HCT116 (cell line): Measurements from ENCODE around the gene SPCS3. TPM values are rescaled to one million over a fixed set of nuclear protein-coding genes. Genes with fewer than 3 reads are reported as not detected.

Experiments
- ATAC-seq: fragments of 200-7000 bp; cut with Tn5 transposase; 2 replicates; pipeline ENCODE4 v1.9.1; 2020; ENCODE audit warnings: mild to moderate bottlenecking, moderate library complexity
- BruUV-seq: library from RNA; stranded (reverse); fragments of 400-500 nt; replicated peaks from 2 replicates; lab custom pipeline; 2021; lab: Mats Ljungman, UMichigan
- CTCF ChIA-PET: fragments of 300-600 bp; sonication (Branson Sonifier 250); formaldehyde crosslinking; loops from one replicate; lab custom pipeline; 2021; ENCODE audit warnings: antibody characterized with exemption; lab: Charles Lee
- POLR2A ChIA-PET: fragments of 300-600, 350-600 bp; sonication (Branson Sonifier 250); formaldehyde crosslinking; loops from one replicate; lab custom pipeline; 2021; ENCODE audit warnings: antibody characterized with exemption; lab: Charles Lee
- RAD21 ChIA-PET, 2 experiments: fragments of 300-600 bp; sonication (Branson Sonifier 250); formaldehyde crosslinking; loops; one replicate each; lab custom pipeline; 2023; ENCODE audit warnings: low total read pairs in 2 of 2; ENCODE audit not compliant: uncharacterized antibody in 2 of 2, unreplicated experiment in 2 of 2, low non-redundant PET in 1 of 2; lab: Charles Lee
- DNase-seq: peaks from one replicate; pipeline ENCODE4 v3.0.0-alpha.2; 2010; ENCODE audit warnings: low read depth, low spot score
- H2AFZ ChIP-seq: fragments of 200-600 bp; shearing (Covaris generic), sonication (generic); 2 replicates; pipeline ENCODE4 v1.6.1; 2017; ENCODE audit warnings: low read depth, mixed run types, mixed read lengths, antibody characterized with exemption, low read length; ENCODE audit not compliant: poor library complexity, severe bottlenecking
- H3K27ac ChIP-seq: 2 replicates; pipeline ENCODE4 v1.5.1; 2012; ENCODE audit warnings: low read depth, low read length
- H3K27me3 ChIP-seq: fragments of 200-600 bp; sonication (generic); 2 replicates; pipeline ENCODE4 v1.6.1; 2016; ENCODE audit warnings: mixed run types, low read length, mixed read lengths; ENCODE audit not compliant: insufficient read depth
- H3K36me3 ChIP-seq, 2 experiments: fragments of 200-500 bp in 1 of 2; fragments of 200-600 bp in 1 of 2; sonication (Bioruptor generic) in 1 of 2; sonication (generic) in 1 of 2; 2 replicates each; pipeline versions ENCODE4 v1.5.1 to v1.6.1; 2014 to 2016; ENCODE audit warnings: low read length in 2 of 2, inconsistent platforms in 1 of 2, mixed read lengths in 1 of 2, mixed run types in 1 of 2; ENCODE audit not compliant: insufficient read depth in 2 of 2, control insufficient read depth in 1 of 2
- H3K4me1 ChIP-seq, 2 experiments: fragments of 200-600 bp in 1 of 2; sonication (generic) in 1 of 2; 2 replicates each; pipeline versions ENCODE4 v1.5.1 to v1.6.1; 2012 to 2017; ENCODE audit warnings: low read length in 2 of 2, inconsistent platforms in 1 of 2, mild to moderate bottlenecking in 1 of 2, mixed read lengths in 1 of 2, mixed run types in 1 of 2, moderate library complexity in 1 of 2; ENCODE audit not compliant: insufficient read depth in 2 of 2, control insufficient read depth in 1 of 2
- H3K4me2 ChIP-seq: fragments of 200-600 bp; sonication (generic); 2 replicates; pipeline ENCODE4 v1.6.1; 2017; ENCODE audit warnings: mixed run types, low read length, mixed read lengths
- H3K4me3 ChIP-seq, 2 experiments: fragments of 200-600 bp in 1 of 2; sonication (generic) in 1 of 2; replicated peaks in 1 of 2; 2 replicates each; pipeline ENCODE4 v1.5.1; 2011 to 2016; ENCODE audit warnings: low read length in 2 of 2, control low read depth in 1 of 2, low read depth in 1 of 2, mild to moderate bottlenecking in 1 of 2, mixed read lengths in 1 of 2, mixed run types in 1 of 2
- H3K79me2 ChIP-seq: fragments of 200-600 bp; sonication (generic); 2 replicates; pipeline ENCODE4 v1.6.1; 2017; ENCODE audit warnings: mild to moderate bottlenecking, mixed run types, low read length, moderate library complexity, mixed read lengths; ENCODE audit not compliant: insufficient read depth
- H3K9ac ChIP-seq: fragments of 200-600 bp; sonication (generic); 2 replicates; pipeline ENCODE4 v1.6.1; 2016; ENCODE audit warnings: low read length, mixed read lengths
- H3K9me2 ChIP-seq: fragments of 200-600 bp; sonication (generic), shearing (Covaris generic); 2 replicates; pipeline ENCODE4 v1.6.1; 2017; ENCODE audit warnings: mixed run types, mild to moderate bottlenecking, moderate library complexity; ENCODE audit not compliant: insufficient read depth
- H3K9me3 ChIP-seq, 2 experiments: fragments of 200-500 bp in 1 of 2; fragments of 200-600 bp in 1 of 2; sonication (Bioruptor generic) in 1 of 2; sonication (generic) in 1 of 2; 2 replicates each; pipeline ENCODE4 v1.6.1; 2014 to 2017; ENCODE audit warnings: low read length in 2 of 2, mixed read lengths in 2 of 2, inconsistent platforms in 1 of 2, low read depth in 1 of 2, mild to moderate bottlenecking in 1 of 2, mixed run types in 1 of 2, moderate library complexity in 1 of 2; ENCODE audit not compliant: control insufficient read depth in 1 of 2, insufficient read depth in 1 of 2
- H4K20me1 ChIP-seq: fragments of 200-600 bp; sonication (generic), shearing (Covaris generic); 2 replicates; pipeline ENCODE4 v1.6.1; 2017; ENCODE audit warnings: mixed run types, mild to moderate bottlenecking, moderate library complexity; ENCODE audit not compliant: insufficient read depth
- CBX3 ChIP-seq: IDR thresholded peaks from 2 replicates; pipeline ENCODE4 v1.6.1; 2012; ENCODE audit warnings: low read depth
- CEBPB ChIP-seq: IDR thresholded peaks from 2 replicates; pipeline ENCODE4 v1.6.1; 2012; ENCODE audit warnings: low read depth
- EGR1 ChIP-seq: IDR thresholded peaks from 2 replicates; pipeline ENCODE4 v1.6.1; 2012; ENCODE audit warnings: low read depth
- ELF1 ChIP-seq: IDR thresholded peaks from 2 replicates; pipeline ENCODE4 v1.6.1; 2012; ENCODE audit warnings: low read depth, borderline replicate concordance
- EZH2phosphoT487 ChIP-seq: fragments of 200-600 bp; IDR thresholded peaks from 2 replicates; pipeline ENCODE4 v1.6.1; 2018; ENCODE audit warnings: antibody characterized with exemption, borderline replicate concordance
- FOSL1 ChIP-seq: IDR thresholded peaks from 2 replicates; pipeline ENCODE4 v1.6.1; 2012; ENCODE audit warnings: low read depth
- JUND ChIP-seq: IDR thresholded peaks from 2 replicates; pipeline ENCODE4 v1.6.1; 2012
- MAX ChIP-seq: IDR thresholded peaks from 2 replicates; pipeline ENCODE4 v1.6.1; 2012
- POLR2A ChIP-seq: IDR thresholded peaks from 2 replicates; pipeline ENCODE4 v1.7.0; 2011; ENCODE audit warnings: borderline replicate concordance; ENCODE audit not compliant: insufficient read depth, insufficient read length; ENCODE audit errors: extremely low read depth
- POLR2AphosphoS5 ChIP-seq: IDR thresholded peaks from 2 replicates; pipeline ENCODE4 v1.6.1; 2011; ENCODE audit warnings: mild to moderate bottlenecking, low read depth, low read length, moderate library complexity
- RAD21 ChIP-seq: IDR thresholded peaks from 2 replicates; pipeline ENCODE4 v1.6.1; 2012; ENCODE audit warnings: low read depth, mild to moderate bottlenecking
- SRF ChIP-seq: IDR thresholded peaks from 2 replicates; pipeline ENCODE4 v1.6.1; 2012; ENCODE audit warnings: low read depth
- TCF7L2 ChIP-seq: IDR thresholded peaks from 2 replicates; pipeline ENCODE4 v1.7.0; 2011; ENCODE audit warnings: borderline replicate concordance, inconsistent platforms; ENCODE audit not compliant: insufficient read depth, insufficient read length; ENCODE audit errors: extremely low read depth
- YY1 ChIP-seq: IDR thresholded peaks from 2 replicates; pipeline ENCODE4 v1.6.1; 2011; ENCODE audit warnings: low read length, low read depth, moderate library complexity, mild to moderate bottlenecking; ENCODE audit not compliant: insufficient replicate concordance; ENCODE audit errors: extremely low read depth
- ZFX ChIP-seq: fragments of 450-650 bp; IDR thresholded peaks from 2 replicates; pipeline ENCODE4 v1.6.1; 2017
- ZNF274 ChIP-seq: fragments of 200-500 bp; sonication (Bioruptor generic); IDR thresholded peaks from 2 replicates; pipeline ENCODE4 v1.6.1; 2014; ENCODE audit warnings: mild to moderate bottlenecking, low read depth, low read length, inconsistent platforms
- intact Hi-C: fragments of 100-400 bp; cut with micrococcal nuclease; formaldehyde crosslinking; loops from 2 replicates; pipeline ENCODE4 v1.10.0; 2022
- total RNA-seq: library from RNA; stranded (reverse); gene quantifications from one replicate; pipeline ENCODE4 v1.2.1, GENCODE V29; 2021; ENCODE audit not compliant: unreplicated experiment
- TF ChIP-seq, protein P1 (sequence below): IDR thresholded peaks from 2 replicates; pipeline ENCODE4 v1.6.1; 2012; ENCODE audit warnings: low read depth
- TF ChIP-seq, protein P2 (sequence below), 3 experiments: fragments of 200-600 bp in 1 of 3; sonication (generic) in 1 of 3; IDR thresholded peaks in 2 of 3; conservative IDR thresholded peaks in 1 of 3; 2 replicates each; pipeline ENCODE4 v1.5.1; 2012 to 2017; ENCODE audit warnings: low read depth in 2 of 3, low read length in 2 of 3, antibody characterized with exemption in 1 of 3, borderline replicate concordance in 1 of 3, control low read depth in 1 of 3, mild to moderate bottlenecking in 1 of 3, mixed read lengths in 1 of 3, mixed run types in 1 of 3, moderate library complexity in 1 of 3; ENCODE audit not compliant: insufficient read depth in 1 of 3
- TF ChIP-seq, protein P3 (sequence below): IDR thresholded peaks from 2 replicates; pipeline ENCODE4 v1.6.1; 2012
- TF ChIP-seq, protein P4 (sequence below): IDR thresholded peaks from 2 replicates; pipeline ENCODE4 v1.6.1; 2011; ENCODE audit warnings: mild to moderate bottlenecking, low read length, moderate library complexity; ENCODE audit not compliant: insufficient replicate concordance; ENCODE audit errors: extremely low read depth

SPCS3 gene
- total RNA-seq, 1 experiment from 2014 or later = 135 TPM

GRCh38 chr4:176289561-176289960 lies 30.2 kb upstream of the SPCS3 start:
- BruUV-seq = no TSS peak
- Histone ChIP-seq H3K27me3 (no peaks in the 10 kb centered on the region), H3K79me2 (no peaks in the 10 kb centered on the region), H4K20me1 (no peaks in the 10 kb centered on the region), H2AFZ (no peak overlapping the region), H3K9me2 (no peaks in the 10 kb centered on the region), H3K4me2 (no peak overlapping the region), H3K36me3 (no peaks in the 10 kb centered on the region), H3K9ac (no peak overlapping the region), H3K9me3 (no peaks in the 10 kb centered on the region), H3K4me3 (no peak overlapping the region), H3K27ac (no peak overlapping the region), H3K4me1 (no peaks in the 10 kb centered on the region)
- RAD21 ChIA-PET = no interaction called here
- POLR2A ChIA-PET = no interaction called here
- intact Hi-C loops = no loop called here
- CTCF ChIA-PET = no interaction called here
- ATAC-seq = no peak
- no peak for TF ChIP-seq ZNF274
- TF ChIP-seq, protein P1, sequence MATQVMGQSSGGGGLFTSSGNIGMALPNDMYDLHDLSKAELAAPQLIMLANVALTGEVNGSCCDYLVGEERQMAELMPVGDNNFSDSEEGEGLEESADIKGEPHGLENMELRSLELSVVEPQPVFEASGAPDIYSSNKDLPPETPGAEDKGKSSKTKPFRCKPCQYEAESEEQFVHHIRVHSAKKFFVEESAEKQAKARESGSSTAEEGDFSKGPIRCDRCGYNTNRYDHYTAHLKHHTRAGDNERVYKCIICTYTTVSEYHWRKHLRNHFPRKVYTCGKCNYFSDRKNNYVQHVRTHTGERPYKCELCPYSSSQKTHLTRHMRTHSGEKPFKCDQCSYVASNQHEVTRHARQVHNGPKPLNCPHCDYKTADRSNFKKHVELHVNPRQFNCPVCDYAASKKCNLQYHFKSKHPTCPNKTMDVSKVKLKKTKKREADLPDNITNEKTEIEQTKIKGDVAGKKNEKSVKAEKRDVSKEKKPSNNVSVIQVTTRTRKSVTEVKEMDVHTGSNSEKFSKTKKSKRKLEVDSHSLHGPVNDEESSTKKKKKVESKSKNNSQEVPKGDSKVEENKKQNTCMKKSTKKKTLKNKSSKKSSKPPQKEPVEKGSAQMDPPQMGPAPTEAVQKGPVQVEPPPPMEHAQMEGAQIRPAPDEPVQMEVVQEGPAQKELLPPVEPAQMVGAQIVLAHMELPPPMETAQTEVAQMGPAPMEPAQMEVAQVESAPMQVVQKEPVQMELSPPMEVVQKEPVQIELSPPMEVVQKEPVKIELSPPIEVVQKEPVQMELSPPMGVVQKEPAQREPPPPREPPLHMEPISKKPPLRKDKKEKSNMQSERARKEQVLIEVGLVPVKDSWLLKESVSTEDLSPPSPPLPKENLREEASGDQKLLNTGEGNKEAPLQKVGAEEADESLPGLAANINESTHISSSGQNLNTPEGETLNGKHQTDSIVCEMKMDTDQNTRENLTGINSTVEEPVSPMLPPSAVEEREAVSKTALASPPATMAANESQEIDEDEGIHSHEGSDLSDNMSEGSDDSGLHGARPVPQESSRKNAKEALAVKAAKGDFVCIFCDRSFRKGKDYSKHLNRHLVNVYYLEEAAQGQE = no peak
- no peak for TF ChIP-seq CEBPB
- TF ChIP-seq ZFX = no peak
- TF ChIP-seq SRF = no peak
- TF ChIP-seq JUND = no peak
- TF ChIP-seq EGR1 = no peak
- TF ChIP-seq, protein P2, sequence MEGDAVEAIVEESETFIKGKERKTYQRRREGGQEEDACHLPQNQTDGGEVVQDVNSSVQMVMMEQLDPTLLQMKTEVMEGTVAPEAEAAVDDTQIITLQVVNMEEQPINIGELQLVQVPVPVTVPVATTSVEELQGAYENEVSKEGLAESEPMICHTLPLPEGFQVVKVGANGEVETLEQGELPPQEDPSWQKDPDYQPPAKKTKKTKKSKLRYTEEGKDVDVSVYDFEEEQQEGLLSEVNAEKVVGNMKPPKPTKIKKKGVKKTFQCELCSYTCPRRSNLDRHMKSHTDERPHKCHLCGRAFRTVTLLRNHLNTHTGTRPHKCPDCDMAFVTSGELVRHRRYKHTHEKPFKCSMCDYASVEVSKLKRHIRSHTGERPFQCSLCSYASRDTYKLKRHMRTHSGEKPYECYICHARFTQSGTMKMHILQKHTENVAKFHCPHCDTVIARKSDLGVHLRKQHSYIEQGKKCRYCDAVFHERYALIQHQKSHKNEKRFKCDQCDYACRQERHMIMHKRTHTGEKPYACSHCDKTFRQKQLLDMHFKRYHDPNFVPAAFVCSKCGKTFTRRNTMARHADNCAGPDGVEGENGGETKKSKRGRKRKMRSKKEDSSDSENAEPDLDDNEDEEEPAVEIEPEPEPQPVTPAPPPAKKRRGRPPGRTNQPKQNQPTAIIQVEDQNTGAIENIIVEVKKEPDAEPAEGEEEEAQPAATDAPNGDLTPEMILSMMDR (IDR thresholded peaks at IDR 0.05 in 2 of 3, conservative IDR thresholded peaks at IDR 0.05 in 1 of 3; ENCODE audit: borderline replicate concordance in 1 of 3, insufficient read depth in 1 of 3, low read depth in 2 of 3, low read length in 2 of 3) = no peak
- TF ChIP-seq POLR2AphosphoS5 = no peak
- TF ChIP-seq CBX3 = no peak
- TF ChIP-seq RAD21 = no peak
- TF ChIP-seq POLR2A = no peak
- no peak for TF ChIP-seq YY1
- no peak for TF ChIP-seq ELF1
- no peak for TF ChIP-seq MAX
- TF ChIP-seq, protein P3, sequence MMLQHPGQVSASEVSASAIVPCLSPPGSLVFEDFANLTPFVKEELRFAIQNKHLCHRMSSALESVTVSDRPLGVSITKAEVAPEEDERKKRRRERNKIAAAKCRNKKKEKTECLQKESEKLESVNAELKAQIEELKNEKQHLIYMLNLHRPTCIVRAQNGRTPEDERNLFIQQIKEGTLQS = no peak
- TF ChIP-seq, protein P4, sequence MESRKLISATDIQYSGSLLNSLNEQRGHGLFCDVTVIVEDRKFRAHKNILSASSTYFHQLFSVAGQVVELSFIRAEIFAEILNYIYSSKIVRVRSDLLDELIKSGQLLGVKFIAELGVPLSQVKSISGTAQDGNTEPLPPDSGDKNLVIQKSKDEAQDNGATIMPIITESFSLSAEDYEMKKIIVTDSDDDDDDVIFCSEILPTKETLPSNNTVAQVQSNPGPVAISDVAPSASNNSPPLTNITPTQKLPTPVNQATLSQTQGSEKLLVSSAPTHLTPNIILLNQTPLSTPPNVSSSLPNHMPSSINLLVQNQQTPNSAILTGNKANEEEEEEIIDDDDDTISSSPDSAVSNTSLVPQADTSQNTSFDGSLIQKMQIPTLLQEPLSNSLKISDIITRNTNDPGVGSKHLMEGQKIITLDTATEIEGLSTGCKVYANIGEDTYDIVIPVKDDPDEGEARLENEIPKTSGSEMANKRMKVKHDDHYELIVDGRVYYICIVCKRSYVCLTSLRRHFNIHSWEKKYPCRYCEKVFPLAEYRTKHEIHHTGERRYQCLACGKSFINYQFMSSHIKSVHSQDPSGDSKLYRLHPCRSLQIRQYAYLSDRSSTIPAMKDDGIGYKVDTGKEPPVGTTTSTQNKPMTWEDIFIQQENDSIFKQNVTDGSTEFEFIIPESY = no peak
- TF ChIP-seq FOSL1 = no peak
- no peak for TF ChIP-seq TCF7L2
- no peak for TF ChIP-seq EZH2phosphoT487
- DNase-seq = no peak
